ENCODE data around the gene DIS3L2.

The DIS3L2 gene

GRCh38 chr2:231929961-231930592 lies 31.4 kb upstream of the DIS3L2 start:
- TF ChIP-seq POLR2AphosphoS5 (IDR thresholded peaks at IDR 0.05; ENCODE audit: low read depth, low read length) (no peak), FOXP2 (optimal IDR thresholded peaks at IDR 0.05; ENCODE audit: borderline replicate concordance, extremely low read depth, extremely low read length, insufficient read depth) (no peak)

GRCh38 chr2:231930593-231931281 lies 30.8 kb upstream of the DIS3L2 start:
- TF ChIP-seq FOXP2 (optimal IDR thresholded peaks at IDR 0.05; ENCODE audit: borderline replicate concordance, extremely low read depth, extremely low read length, insufficient read depth) (no peak), REST (IDR thresholded peaks at IDR 0.05; ENCODE audit: insufficient read depth in 1 of 2, low read depth in 2 of 2, low read length in 2 of 2) (no peak), TAF1 (IDR thresholded peaks at IDR 0.05; ENCODE audit: borderline replicate concordance, insufficient read depth, low read length) (no peak), SIN3A (IDR thresholded peaks at IDR 0.05; ENCODE audit: borderline replicate concordance, insufficient read depth, low read length) (no peak), POLR2AphosphoS5 (IDR thresholded peaks at IDR 0.05; ENCODE audit: low read depth, low read length) (no peak)

GRCh38 chr2:231931481-231931915 lies 30.0 kb upstream of the DIS3L2 start:
- TF ChIP-seq SIN3A (IDR thresholded peaks at IDR 0.05; ENCODE audit: borderline replicate concordance, insufficient read depth, low read length) (no peak), POLR2AphosphoS5 (IDR thresholded peaks at IDR 0.05; ENCODE audit: low read depth, low read length) (no peak), TAF1 (IDR thresholded peaks at IDR 0.05; ENCODE audit: borderline replicate concordance, insufficient read depth, low read length) (no peak), REST (IDR thresholded peaks at IDR 0.05; ENCODE audit: insufficient read depth in 1 of 2, low read depth in 2 of 2, low read length in 2 of 2) (no peak), FOXP2 (optimal IDR thresholded peaks at IDR 0.05; ENCODE audit: borderline replicate concordance, extremely low read depth, extremely low read length, insufficient read depth) (no peak)

- no peak for TF ChIP-seq TAF1 (IDR thresholded peaks at IDR 0.05; ENCODE audit: borderline replicate concordance, insufficient read depth, low read length)
- no peak for TF ChIP-seq SIN3A (IDR thresholded peaks at IDR 0.05; ENCODE audit: borderline replicate concordance, insufficient read depth, low read length)
- no peak for TF ChIP-seq FOXP2 (optimal IDR thresholded peaks at IDR 0.05; ENCODE audit: borderline replicate concordance, extremely low read depth, extremely low read length, insufficient read depth)
- TF ChIP-seq REST (IDR thresholded peaks at IDR 0.05; ENCODE audit: insufficient read depth in 1 of 2, low read depth in 2 of 2, low read length in 2 of 2): no peak
- no peak for TF ChIP-seq POLR2AphosphoS5 (IDR thresholded peaks at IDR 0.05; ENCODE audit: low read depth, low read length)
Measured at GRCh38 chr2:231932711-231932970, 28.9 kb upstream of the DIS3L2 start.

- TF ChIP-seq REST (IDR thresholded peaks at IDR 0.05; ENCODE audit: insufficient read depth in 1 of 2, low read depth in 2 of 2, low read length in 2 of 2) (no peak), POLR2AphosphoS5 (IDR thresholded peaks at IDR 0.05; ENCODE audit: low read depth, low read length) (no peak), SIN3A (IDR thresholded peaks at IDR 0.05; ENCODE audit: borderline replicate concordance, insufficient read depth, low read length) (no peak), FOXP2 (optimal IDR thresholded peaks at IDR 0.05; ENCODE audit: borderline replicate concordance, extremely low read depth, extremely low read length, insufficient read depth) (no peak), TAF1 (IDR thresholded peaks at IDR 0.05; ENCODE audit: borderline replicate concordance, insufficient read depth, low read length) (no peak)
Measured at GRCh38 chr2:231932985-231933915, 28.3 kb upstream of the DIS3L2 start.

Data from PFSK-1 (cell line).